Spinal cord (tissue), 10 donors: ENCODE measurements around the gene ZNF582. TPM values are rescaled to one million over a fixed set of nuclear protein-coding genes. Genes with fewer than 3 reads are reported as not detected.

ENCODE experiments used
- DNase-seq, 6 donors: peaks; one replicate each; pipeline versions ENCODE4 v3.0.0 to v3.0.0-alpha.2; 2013 to 2015; ENCODE audit warnings: low spot score in 6 of 6, low read depth in 4 of 6
- H3K27ac ChIP-seq: one replicate; pipeline ENCODE4 v1.5.1; 2013; ENCODE audit warnings: low read depth, low read length, control low read depth
- H3K27me3 ChIP-seq: one replicate; pipeline ENCODE4 v1.6.1; 2013; ENCODE audit warnings: low read length; ENCODE audit not compliant: control insufficient read depth, insufficient read depth
- H3K36me3 ChIP-seq: one replicate; pipeline ENCODE4 v1.6.1; 2013; ENCODE audit warnings: low read length; ENCODE audit not compliant: control insufficient read depth, insufficient read depth
- H3K4me1 ChIP-seq: one replicate; pipeline ENCODE4 v1.6.1; 2013; ENCODE audit warnings: low read length; ENCODE audit not compliant: control insufficient read depth, insufficient read depth
- H3K4me3 ChIP-seq: one replicate; pipeline ENCODE4 v1.5.1; 2013; ENCODE audit warnings: low read depth, low read length, control low read depth
- H3K9me3 ChIP-seq: one replicate; pipeline ENCODE4 v1.6.1; 2013; ENCODE audit warnings: low read length; ENCODE audit not compliant: control insufficient read depth, insufficient read depth
- WGBS: methylation state at CpG from one replicate; pipeline ENCODE4 v1.1.5; 2013; ENCODE audit warnings: missing lambda C conversion rate; ENCODE audit not compliant: insufficient coverage; 5-methylcytosine and 5-hydroxymethylcytosine counted together
- long read RNA-seq, 4 donors: transcript quantifications; one replicate each; lab custom pipeline, GENCODE V29; 2026
- polyA plus RNA-seq, 2 donors: library from polyadenylated mRNA; unstranded; fragments of 120-200 nt; gene quantifications; one replicate each; pipeline ENCODE4 v1.2.1, GENCODE V29; 2013; ENCODE audit not compliant: insufficient read length in 2 of 2
- total RNA-seq, 2 donors: library from RNA; depleted of rRNA in 1 of 2; stranded (reverse); fragments of 120-200 nt in 1 of 2; fragments of >200 nt in 1 of 2; gene quantifications; one replicate each; pipeline versions ENCODE4 v1.2.3 to v1.2.4, GENCODE V29; 2013 to 2014
- donor health status: healthy.

The ZNF582 gene
- total RNA-seq (1 to 10 TPM; 7.7 to 8.7 TPM), polyA plus RNA-seq (1 to 10 TPM; 5.3 to 7.2 TPM)
- long read RNA-seq, donor 1, partial matches to known transcripts = 9 of 20 reads
- long read RNA-seq, donor 1, other reads (novel, unspliced or antisense) = 8 of 20 reads
- long read RNA-seq, donor 2, partial matches to known transcripts = 6 of 6 reads
- long read RNA-seq, donor 2, other reads (novel, unspliced or antisense) = 0 of 6 reads
- long read RNA-seq, donor 3, partial matches to known transcripts = 0 of 1 reads
- long read RNA-seq, donor 3, other reads (novel, unspliced or antisense) = 0 of 1 reads
- long read RNA-seq, donor 4, partial matches to known transcripts = 0 of 11 reads
- long read RNA-seq, donor 4, other reads (novel, unspliced or antisense) = 6 of 11 reads

DNA sequence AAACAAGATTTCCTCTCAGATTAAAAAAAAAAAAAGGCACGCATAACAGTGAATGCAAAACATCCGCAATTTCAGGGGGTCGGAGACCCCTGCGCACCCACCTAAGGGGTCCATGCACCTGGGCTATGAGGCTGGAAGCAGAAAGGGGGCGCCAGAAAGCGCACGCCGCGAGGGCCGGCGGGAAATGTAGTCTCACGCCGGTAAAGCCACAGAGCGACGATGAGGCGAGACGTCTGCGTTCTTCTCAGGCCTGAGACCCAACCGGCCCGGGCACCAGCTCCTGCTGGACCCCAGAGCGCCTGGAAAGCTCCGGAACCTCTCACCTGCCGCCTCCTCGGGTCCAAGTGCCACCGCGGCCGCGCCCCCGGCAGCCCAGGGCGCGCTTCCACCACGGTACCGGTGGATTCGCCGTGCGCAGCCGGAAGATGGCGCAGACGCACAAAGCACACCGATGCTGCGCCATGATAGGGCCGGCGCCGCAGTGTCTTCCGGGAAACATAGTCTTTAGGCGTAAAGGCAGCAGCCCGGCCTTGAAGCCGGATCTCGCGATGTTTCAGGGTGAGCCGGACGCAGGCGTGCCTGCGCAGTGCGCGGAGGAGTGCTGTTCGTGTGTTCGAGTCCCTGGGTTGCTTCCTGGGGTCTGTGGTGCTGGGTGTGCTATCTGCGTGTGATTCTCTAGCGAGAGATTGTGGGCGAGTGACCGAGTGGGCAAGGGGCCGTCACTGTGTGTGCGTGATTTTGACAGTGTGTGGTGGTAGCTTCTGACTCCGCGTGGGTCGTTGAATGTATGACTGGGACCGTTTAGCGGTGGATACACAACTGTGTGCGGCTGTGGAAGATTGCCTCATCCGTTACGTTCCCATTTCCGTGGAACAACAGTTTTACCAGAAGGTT lies at the start of gene ZNF582:
Gene ZNF582, minus strand, starts transcription at position 416 of the 894 bp plus-strand sequence. CDS start 1,782 bp downstream, outside the sequence.
- Histone ChIP-seq H3K27ac (peak within 1 kb of the TSS; percentile 89), H3K9me3 (no peaks in the 10 kb centered on the region), H3K27me3 (no peaks in the 10 kb centered on the region), H3K36me3 (peaks cover 17% of the 10 kb centered on the region), H3K4me3 (peak within 1 kb of the TSS; percentile 71), H3K4me1 (peaks cover 9% of the 10 kb centered on the region)
- WGBS = under 1% methylated on average over 67 of the region's 73 CpGs
- DNase-seq = peak; percentile 91 to 100 (median 96)

DNA sequence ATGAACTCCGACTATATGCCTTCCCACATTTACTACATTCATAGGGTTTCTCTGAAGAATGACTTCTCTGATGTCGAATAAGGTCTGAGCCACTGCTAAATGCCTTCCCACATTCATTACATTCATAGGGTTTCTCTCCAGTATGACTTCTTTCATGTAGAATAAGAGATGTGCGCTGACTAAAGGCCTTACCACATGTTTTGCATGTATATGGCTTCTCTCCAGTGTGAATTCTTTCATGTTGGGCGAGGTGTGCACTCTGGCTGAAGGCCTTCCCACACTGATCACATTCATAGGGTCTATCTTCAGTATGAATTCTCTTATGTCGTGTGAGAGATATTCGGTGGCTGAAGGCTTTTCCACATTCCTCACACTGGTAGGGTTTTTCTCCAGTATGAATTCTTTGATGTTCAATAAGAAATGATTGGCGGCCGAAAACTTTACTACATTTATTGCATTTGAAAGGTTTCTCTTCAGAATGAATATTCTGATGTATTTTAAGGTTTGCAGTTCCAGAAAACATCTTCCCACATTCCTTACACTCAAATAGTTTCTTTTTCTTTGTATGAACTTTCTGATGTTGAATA lies 48.0 kb upstream of the ZNF582 start:
- Histone ChIP-seq H3K36me3 (peaks cover 3% of the 10 kb centered on the region), H3K27ac (no peak overlapping the region), H3K4me3 (no peak overlapping the region), H3K27me3 (no peaks in the 10 kb centered on the region), H3K4me1 (no peaks in the 10 kb centered on the region), H3K9me3 (peaks cover 26% of the 10 kb centered on the region)
- DNase-seq = no peak
- WGBS = no CpG with 5 or more reads among the region's 8 CpGs

DNA sequence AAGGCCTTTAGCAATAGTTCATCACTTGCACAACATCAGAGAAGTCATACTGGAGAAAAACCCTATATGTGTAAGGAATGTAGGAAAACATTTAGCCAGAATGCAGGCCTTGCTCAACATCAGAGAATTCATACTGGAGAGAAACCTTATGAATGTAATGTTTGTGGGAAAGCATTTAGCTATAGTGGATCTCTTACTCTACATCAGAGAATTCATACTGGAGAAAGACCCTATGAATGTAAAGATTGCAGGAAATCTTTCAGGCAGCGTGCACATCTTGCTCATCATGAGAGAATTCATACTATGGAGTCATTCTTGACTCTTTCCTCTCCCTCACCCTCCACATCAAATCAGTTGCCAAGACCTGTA lies 30.6 kb upstream of the ZNF582 start:
- Histone ChIP-seq H3K9me3 (peaks cover 58% of the 10 kb centered on the region), H3K27me3 (no peaks in the 10 kb centered on the region), H3K4me3 (no peak overlapping the region), H3K36me3 (peaks cover 2% of the 10 kb centered on the region), H3K4me1 (no peaks in the 10 kb centered on the region), H3K27ac (no peak overlapping the region)
- WGBS = no CpG with 5 or more reads among the region's 1 CpG
- DNase-seq = no peak

DNA sequence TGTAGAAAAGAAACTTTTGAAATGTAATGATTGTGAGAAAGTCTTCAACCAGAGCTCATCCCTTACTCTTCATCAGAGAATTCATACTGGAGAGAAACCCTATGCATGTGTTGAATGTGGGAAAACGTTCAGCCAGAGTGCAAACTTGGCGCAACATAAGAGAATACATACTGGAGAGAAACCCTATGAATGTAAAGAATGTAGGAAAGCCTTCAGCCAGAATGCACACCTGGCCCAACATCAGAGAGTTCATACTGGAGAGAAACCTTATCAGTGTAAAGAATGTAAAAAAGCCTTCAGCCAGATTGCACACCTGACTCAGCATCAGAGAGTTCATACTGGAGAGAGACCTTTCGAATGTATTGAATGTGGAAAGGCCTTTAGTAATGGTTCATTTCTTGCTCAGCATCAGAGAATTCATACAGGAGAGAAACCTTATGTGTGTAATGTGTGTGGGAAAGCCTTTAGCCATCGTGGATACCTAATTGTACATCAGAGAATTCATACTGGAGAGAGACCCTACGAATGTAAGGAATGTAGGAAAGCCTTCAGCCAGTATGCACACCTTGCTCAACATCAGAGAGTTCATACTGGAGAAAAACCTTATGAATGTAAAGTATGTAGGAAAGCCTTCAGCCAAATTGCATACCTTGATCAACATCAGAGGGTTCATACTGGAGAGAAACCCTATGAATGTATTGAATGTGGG lies 30.1 kb upstream of the ZNF582 start:
- 100% methylated on average over 2 of the region's 5 CpGs for WGBS
- peaks cover 61% of the 10 kb centered on the region for H3K9me3 ChIP-seq
- H3K36me3 ChIP-seq = peaks cover 2% of the 10 kb centered on the region
- no peaks in the 10 kb centered on the region for H3K4me1 ChIP-seq
- DNase-seq = no peak
- H3K27me3 ChIP-seq = no peaks in the 10 kb centered on the region
- H3K27ac ChIP-seq = no peak overlapping the region
- no peak overlapping the region for H3K4me3 ChIP-seq

DNA sequence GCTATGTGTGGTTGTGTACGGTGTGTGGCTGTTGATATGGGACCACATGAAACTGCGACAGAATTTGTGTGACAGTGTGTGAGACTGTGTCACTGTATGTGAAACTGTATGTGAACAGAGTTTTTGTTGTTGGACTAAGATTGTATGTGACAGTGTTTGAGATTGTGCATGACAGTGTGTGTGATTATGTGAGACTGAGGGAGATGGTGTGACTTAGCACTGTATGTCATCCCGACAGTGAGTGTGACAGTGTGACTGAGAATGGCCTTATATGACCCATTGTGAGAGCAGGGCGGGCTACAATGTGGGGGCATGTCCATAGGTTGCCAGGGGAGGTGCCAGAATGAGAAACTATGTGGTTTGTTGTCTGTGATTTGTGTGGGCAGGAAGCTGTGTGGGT lies 11.7 kb upstream of the ZNF582 start:
- Histone ChIP-seq H3K27me3 (no peaks in the 10 kb centered on the region), H3K36me3 (peaks cover 23% of the 10 kb centered on the region), H3K27ac (no peak overlapping the region), H3K9me3 (peaks cover 7% of the 10 kb centered on the region), H3K4me3 (peak overlapping the region; percentile 71), H3K4me1 (peaks cover 5% of the 10 kb centered on the region)
- 91% methylated on average over 4 of the region's 4 CpGs for WGBS
- DNase-seq = no peak

DNA sequence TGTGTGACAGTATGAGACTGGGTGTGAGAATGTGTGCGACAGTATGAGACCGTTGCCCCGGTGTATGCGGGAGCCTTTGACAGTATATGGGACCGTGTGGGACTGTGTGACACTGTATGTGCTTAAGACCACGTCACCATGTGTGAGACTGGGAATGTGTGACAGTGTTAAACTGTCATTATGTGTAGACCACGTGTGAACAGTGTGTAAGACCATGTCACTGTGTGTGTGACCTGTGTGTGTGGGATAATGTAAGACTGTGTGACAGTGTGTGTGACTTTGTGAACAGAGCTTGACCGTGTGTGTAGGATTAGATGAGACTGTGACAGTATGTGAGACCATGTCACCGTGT lies 11.3 kb upstream of the ZNF582 start:
- no peak overlapping the region for H3K27ac ChIP-seq
- WGBS = 58% methylated on average over 9 of the region's 9 CpGs
- DNase-seq = peak in 1 of 6 donors; percentile 1

DNA sequence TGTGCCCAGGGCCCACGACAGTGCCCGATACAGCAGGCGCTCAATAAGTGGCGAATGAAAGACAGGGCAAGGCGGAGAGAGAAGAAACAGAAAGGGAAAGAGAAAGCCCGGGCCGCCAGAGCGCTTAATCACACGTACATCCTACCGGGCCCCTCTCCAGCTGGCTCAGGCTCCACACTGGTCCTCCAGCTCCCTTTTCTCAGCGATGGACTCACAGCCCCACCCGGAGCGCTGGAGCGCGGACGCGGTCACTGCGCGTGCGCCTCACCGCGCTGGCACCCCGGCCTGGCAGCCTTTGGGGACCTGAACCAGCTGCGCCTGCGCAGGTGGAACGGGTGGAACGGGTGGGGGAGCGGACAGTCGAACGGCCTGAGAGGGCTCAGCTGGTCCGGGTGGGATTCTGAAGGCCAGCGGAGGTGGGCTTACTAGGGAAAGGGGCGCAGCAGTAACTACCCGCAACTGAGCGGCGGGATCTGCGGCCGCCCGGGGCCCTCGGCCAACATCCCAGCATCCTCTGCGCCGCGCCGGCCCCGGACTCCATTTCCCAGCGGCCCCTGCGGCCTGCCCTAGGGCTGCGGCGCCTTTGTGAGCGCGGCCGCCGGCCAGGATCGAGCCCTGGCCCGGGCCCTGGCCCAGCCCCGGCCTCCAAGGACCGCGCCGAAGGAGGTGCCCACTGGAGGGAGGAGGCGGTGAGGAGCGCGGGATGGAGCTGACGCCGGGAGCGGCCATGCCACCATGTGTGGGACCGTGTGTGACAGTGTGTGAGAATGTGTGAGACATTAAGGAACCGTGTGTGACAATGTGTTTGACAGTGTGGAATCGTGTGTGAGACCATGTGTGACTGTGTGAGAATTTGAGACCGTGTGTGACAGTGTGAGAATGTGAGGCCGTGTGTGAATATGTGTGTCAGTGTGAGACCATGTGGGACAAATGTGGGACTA lies 10.7 kb upstream of the ZNF582 start, which contains the start of gene ZNF583:
Gene ZNF583, plus strand, starts transcription at position 569 of the 941 bp plus-strand sequence. CDS start 2,783 bp downstream, outside the sequence.
- WGBS = under 1% methylated on average over 69 of the region's 70 CpGs
- peak; percentile 89 to 98 (median 94) for DNase-seq
- Histone ChIP-seq H3K4me1 (peaks cover 5% of the 10 kb centered on the region), H3K36me3 (peaks cover 15% of the 10 kb centered on the region), H3K4me3 (peak within 1 kb of the TSS; percentile 71), H3K9me3 (no peaks in the 10 kb centered on the region), H3K27ac (peak within 1 kb of the TSS; percentile 96), H3K27me3 (no peaks in the 10 kb centered on the region)

More for the DNA sequence above, 11.3 kb upstream of the ZNF582 start:
- H3K4me1 ChIP-seq = peaks cover 5% of the 10 kb centered on the region
- H3K27me3 ChIP-seq = no peaks in the 10 kb centered on the region
- H3K9me3 ChIP-seq = peaks cover 6% of the 10 kb centered on the region
- H3K36me3 ChIP-seq = peaks cover 19% of the 10 kb centered on the region
- peak overlapping the region; percentile 71 for H3K4me3 ChIP-seq

DNA sequence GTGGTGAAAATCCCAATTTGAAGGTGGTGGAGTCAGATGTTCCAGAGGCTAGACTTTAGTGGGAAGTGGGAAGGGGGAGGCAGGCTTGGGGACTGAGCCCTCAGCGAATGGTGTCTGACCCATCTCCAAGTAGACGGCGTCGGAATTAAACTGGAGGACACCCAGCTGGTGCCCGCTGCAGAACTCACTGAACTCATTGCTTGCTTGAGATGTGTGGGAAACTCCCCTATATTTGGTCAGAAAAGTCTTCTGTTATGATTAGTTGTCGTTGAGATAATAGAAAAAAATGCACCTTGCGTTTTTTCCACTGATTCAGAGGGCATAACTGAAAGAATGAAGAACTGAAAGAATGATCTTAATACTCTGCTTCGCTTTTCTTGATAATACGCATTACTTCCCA lies 9.9 kb upstream of the ZNF582 start:
- Histone ChIP-seq H3K36me3 (peaks cover 7% of the 10 kb centered on the region), H3K4me1 (peaks cover 5% of the 10 kb centered on the region), H3K4me3 (peak overlapping the region; percentile 71), H3K27me3 (no peaks in the 10 kb centered on the region), H3K9me3 (no peaks in the 10 kb centered on the region), H3K27ac (peak overlapping the region; percentile 96)
- 12% methylated on average over 4 of the region's 9 CpGs for WGBS
- peak in 2 of 6 donors; percentile 0 to 10 for DNase-seq
